Activated CD8-positive, alpha-beta memory T cell treated with anti-CD3 and anti-CD28 coated beads, Interleukin-2, amount 50 U/mL, for 1 hour (primary cell): Measurements from ENCODE around the gene UTF1.
"Not testable (repeated sequence)": the region's sequence is repeated elsewhere in the genome, so short reads cannot be mapped to it uniquely, and the experiment has no call there.

ENCODE experiments used
- DNase-seq: peaks from one replicate; pipeline ENCODE4 v3.0.0-alpha.2; 2020; ENCODE audit errors: extremely low read depth

The UTF1 gene

DNA sequence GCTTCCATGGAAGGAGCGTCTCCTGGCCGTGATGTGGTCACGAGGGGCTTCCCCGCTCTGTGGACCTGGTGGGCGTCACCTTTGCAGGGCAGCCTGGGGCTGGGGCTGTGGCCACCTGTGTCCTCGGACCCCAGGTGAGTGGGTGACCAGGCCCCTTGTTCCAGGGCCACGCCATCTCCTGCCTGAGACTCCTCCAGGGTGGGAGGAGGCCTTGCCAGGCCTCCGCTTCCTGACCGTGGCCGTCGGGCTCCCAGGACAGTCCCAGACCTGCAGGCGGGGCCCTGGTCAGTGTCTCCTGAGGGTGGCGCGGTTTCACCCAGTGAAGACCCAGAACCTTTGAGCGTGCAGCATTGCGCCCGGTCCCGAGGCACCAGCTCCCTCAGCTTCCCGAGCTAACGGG lies 20.4 kb upstream of the UTF1 start:
- no peak for DNase-seq

DNA sequence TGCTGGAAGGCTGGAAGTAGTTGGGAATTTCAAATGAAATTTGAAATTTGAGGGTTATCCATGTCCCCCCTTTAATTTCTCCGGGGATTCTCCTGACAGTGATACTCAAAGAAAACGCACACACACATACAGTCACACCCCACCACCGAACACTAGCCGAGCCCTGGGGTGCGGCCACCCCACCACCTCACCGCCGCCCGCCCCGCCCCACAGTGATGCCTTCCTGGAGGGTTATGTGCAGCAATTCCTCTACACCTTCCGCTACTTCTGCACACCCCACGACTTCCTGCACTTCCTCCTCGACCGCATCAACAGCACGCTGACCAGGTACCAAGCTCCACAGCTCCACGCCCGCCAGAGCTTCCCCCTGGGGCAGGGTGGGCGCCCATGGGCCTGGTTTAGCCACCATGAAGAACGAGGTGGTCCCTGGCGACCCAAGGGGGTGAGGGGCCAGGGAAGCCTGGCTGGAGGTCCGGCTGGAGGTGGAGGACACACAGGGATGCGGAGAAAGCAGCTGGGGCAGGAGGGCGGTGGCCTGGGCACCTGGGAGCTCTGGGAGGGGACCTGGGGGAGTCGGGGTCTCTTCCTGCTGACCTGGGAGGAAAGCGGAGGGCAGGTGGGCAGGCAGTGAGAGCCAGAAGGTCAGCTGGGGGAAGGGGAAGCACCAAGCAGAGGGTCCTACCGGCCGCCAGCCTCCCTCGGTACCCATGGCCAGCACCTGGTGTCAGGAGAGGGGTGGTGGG lies 19.4 kb upstream of the UTF1 start:
- DNase-seq, result no peak

DNA sequence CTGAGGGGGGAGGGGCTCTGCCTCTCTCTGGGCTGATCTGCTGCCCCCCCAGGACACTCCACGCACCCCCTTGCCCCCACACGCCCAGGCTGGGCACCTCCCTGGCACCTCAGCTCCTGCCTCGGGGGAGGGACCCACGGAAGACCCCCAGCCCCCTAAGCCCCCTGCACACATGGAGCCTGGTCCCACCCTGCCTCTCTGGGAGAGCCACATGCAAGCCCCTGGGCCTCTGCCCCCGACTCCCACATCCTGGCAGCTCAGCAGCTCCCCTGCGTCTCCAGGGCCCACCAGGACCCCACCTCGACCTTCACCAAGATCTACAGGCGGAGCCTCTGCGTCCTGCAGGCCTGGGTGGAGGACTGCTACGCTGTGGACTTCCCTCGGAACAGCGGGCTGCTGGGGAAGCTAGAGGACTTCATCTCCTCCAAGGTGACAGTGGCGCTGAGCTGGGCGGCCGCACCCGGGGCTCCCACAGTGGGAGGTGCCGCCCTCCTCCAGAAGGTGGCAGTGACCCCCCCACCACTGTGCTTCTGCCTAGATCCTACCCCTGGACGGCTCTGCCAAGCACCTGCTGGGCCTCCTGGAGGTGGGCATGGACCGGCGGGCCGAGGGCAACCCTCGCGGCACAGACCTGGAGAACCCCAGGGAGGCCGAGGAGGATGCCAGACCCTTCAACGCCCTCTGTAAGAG lies 18.7 kb upstream of the UTF1 start:
- DNase-seq, result no peak

DNA sequence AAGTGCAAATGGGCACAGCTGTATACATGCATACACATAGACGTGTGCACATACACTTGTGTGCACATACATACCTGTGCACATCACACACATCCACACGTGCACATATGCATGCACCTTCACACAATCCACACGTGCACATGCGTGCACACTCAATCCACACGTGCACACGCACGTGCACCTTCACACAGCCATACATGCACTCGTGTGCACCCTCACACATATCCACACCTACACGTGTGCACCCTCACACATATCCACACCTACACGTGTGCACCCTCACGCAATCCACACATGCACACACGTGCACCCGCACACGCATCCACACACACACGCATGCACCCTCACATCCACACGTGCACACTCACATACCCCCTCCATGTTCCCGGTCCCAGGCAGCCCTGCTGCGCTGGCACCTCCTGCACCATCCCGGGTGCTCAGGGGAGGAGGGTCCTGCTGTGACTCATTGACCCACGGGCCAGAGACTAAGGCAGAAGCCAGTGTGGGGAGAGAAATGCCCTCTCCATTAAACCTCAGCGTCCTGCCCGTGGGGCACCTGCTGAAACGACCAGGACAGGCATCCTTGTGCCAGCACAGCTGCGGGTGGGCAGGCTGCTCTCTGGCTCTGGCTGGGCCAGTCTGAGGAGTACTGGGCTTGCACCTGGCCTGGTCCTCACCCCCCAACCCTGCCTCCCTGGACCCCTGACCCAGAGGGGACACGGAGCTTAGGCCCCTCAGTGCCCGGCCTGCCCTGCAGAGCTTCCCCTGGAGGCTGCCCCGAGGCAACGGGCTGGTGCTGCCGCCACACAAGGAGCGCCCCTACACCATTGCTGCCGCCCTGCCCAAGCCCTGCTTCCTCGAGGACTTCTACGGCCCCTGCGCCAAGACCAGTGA lies 17.8 kb upstream of the UTF1 start:
- no peak for DNase-seq

DNA sequence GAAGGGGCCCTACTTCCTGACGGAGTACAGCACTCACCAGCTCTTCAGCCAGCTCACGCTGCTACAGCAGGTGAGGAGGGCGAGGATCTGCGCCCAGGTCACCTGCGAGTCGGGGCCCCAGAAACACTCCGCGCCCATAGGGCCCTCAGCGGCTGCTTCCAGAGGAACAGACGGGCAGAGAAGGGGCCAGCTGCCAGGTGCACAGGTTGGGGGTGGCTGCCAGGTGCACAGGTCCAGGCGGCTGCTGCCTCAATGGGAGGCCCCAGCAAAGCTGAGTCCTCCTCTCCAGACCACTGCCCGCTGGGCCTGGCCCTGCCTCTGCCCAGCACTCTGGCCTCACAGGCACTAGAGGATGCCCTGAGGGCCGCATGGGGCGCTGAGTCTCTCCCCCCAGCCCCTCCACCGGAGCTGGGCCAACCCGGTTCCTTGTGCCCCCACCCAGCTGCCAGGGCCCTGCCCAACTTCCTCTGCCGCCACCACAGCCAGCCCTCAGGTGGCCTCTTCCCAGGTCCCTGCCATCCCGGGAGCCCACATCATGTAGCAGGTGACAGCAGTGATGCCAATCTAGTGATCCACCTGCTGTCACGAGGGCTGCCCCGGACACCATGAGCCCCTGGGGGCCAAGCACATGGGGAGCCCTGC lies 17.0 kb upstream of the UTF1 start:
- no peak for DNase-seq

DNA sequence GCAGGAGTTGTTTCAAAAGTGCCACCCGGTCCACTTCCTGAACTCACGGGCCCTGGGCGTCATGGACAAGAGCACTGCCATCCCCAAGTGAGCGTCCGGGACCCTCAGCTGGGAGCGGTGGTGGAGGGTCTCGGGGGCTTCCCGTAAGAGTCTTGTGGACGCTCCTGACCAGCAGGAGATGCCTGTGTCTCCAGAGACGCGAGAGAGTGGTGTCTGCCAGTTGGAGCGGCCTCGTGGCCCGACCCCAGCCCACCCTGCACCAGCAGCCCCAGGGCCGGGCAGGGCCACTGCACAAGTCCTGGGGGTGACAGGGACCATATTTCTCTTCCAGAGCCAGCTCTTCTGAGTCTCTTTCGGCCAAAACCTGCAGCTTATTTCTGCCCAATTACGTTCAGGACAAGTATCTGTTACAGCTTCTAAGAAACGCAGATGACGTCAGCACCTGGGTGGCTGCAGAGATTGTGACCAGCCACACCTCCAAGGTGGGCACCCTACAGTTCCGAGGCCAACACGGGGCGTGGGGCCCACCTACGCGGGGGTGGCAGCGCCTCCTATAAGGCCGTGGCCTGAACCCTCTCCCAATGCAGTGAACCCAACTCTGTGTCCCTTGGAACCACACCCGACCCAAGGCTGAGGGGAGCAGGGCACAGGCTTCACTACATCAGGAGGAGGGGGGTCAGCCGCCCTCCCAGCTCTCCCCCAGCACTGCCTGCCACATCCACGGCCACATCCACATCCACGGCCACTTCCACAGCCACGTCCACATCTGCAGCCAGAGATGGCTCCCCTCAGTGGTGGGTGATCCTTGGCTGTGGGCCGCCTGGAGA lies 16.2 kb upstream of the UTF1 start:
- DNase-seq, result no peak

DNA sequence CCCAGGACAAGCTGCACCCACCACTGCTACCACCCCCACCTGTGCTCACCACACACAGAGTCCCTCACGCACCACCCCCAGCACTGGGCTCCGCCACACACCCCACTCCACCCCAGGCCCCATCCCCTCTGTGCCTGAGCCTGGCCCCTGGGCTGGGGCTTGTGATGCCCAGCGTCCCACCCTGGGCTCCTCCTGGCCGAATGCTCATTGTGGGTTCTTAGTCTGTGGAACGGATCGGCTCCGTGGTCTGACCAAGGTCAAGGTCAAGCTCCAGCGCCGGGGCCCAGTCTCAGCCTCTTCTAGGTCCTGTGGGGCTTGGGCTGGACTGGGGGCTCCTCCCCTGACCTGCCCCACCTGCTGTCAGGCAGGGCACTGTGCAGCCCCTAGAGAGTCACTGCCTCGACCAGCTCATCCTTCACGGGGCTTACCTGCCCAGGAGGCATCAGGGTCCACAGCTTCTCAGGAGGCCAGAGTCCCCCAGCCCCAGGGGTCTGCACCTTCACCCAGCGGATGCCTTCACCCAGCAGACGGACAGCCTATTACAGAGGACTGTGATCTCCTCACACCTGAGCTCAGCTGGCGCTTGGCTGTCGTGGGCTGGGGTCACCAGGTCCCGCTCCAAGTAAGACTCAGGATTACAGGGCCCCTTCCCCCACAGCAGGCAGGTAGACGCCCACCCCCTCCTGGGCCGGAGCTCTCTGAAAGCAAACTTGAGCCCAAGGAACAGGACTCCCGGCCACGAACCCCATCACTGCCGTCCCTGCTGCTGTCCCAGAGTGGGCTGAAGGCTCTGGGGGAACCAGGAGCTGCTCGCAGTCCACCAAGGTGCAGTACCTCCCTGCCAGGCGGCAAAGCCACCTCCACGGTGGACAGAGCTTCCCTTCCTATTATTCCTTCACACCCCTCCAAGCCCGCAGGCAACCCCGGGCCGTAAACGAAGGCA lies 15.3 kb upstream of the UTF1 start:
- DNase-seq, result no peak

DNA sequence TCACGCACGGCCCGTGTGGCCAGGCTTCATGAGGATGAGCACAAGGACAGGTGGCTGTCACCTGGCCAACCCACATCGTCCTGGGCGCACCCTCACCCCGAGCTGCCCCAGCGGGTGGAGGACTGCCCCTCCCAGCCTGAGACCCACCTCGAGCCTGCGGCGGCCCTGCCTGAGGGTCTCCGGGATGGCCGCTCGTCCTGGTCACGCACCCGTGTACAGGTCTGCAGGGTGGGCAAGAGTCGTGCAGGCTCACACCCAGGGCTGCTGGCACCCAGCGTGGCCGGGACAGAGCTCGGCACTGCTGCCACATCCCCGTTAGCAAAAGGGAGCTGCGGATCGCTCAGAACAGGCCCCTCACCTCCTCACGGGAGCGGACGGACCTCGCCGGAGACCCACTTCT lies 14.4 kb upstream of the UTF1 start:
- no peak for DNase-seq

DNA sequence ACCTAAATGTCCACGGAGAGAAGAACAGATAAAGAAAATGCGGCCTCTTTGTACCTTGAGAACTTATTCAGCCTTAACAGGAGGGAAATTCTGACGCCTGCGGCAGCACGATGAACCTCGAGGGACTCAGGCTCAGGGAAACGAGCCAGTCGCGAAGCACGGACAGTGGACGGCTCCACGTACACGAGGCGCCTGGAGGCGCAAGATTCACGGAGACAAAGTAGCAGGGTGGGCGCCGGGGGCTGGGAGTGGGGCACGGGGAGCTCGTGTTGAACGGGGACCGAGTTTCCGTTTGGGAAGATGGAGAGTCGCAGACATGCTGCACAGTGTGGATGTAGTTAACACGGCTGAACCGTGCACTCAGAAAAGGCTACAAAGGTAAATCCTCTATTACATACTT lies 13.2 kb upstream of the UTF1 start:
- DNase-seq, result no peak

DNA sequence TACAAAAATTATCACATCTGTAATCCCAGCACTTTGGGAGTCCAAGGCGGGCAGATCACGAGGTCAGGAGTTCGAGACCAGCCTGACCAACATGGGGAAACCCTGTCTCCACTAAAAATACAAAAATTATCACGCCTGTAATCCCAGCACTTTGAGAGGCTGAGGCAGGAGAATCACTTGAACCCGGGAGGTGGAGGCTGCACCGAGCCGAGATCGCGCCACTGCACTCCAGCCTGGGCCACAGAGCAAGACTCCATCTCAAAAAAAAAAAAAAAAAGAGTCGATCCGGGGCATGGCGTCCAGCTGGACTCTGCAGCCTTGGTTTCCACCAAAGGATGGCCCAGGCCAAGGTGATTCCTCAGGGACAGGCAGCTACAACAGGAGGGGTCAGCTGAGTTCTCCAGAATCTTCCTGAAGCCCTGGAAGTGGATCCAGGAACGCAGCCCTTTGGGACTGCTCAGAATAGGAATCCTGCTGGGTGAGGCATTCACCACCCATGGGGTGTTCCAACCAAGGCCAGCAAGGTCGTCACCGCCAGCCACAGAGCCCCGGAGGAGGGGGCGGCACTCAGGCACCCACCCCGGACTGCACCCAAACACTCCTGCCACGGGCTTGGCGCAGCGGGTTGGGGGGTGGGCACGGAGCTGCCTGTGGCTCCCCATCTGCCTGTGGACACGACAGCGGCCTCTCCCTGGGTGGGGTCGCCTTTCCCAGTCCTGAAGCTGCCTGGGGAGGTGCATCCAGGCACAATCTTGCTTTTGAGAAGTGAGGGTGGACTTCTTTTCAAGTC lies 12.0 kb upstream of the UTF1 start:
- DNase-seq, result no peak

DNA sequence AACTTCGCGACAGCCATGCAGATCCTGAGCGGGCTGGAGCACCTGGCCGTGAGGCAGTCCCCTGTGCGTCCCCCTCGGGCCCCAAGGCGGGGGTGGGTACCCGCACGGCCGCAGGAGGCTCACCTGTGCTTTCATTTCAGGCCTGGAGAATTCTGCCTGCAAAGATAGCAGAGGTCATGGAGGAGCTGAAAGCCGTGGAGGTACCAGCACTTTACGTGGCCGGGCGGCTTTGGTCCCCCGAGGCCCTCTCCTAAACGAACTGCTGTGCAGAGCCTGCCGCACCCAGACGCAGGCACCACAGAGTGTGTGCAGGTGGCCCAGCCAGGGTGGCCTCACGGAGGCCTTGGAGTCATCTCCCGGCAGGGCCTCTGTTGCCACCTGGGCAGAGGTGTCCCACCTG lies 11.1 kb upstream of the UTF1 start:
- DNase-seq, result no peak

DNA sequence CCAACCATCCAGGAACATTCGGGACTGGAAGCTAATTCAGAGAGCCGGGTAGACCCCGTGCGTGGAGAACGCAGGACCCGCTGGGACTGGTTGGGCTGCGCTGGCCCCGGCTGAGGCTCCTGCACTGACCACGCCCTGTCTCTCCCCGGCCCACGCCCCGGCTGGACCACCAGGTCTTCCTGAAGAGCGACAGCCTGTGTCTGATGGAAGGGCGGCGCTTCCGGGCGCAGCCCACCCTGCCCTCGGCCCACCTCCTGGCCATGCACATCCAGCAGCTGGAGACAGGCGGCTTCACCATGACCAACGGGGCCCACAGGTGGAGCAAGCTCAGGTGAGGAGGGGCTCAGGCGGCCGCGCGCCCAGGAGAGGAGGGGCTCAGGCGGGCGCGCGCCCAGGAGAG lies 10.2 kb upstream of the UTF1 start:
- no peak for DNase-seq

DNA sequence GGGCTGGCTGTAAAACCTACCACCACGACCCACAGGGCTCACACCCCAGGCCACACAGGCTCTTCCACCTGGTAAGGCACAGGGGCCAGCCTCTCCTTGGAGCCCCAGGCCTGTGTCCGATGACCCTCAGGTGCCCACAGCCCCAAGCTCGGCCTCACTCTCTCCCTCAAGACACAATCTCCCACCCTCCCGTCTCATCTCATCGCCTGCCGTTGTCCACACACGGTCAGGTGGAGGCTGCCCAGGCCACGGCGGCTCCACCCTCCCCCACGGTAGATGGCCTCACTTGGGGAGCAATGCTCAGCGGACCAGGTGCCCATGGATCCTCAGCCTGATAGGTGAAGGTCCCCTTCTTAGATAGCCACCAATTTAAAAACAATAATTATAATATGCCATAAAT lies 8.7 kb upstream of the UTF1 start:
- no peak for DNase-seq

DNA sequence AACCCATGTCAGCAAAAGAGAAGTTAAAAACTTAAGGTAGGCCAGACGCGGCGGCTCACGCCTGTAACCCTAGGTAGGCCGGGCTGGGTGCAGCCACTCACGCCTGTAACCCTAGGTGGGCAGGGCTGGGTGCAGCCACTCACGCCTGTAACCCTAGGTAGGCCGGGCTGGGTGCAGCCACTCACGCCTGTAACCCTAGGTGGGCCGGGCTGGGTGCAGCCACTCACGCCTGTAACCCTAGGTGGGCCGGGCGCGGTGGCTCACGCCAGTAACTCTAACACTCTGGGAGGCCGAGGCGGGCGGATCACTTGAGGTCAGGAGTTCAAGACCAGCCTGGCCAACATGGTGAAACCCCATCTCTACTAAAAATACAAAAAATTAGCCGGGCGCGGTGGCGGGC lies 8.3 kb upstream of the UTF1 start:
- DNase-seq, result not testable (repeated sequence)

DNA sequence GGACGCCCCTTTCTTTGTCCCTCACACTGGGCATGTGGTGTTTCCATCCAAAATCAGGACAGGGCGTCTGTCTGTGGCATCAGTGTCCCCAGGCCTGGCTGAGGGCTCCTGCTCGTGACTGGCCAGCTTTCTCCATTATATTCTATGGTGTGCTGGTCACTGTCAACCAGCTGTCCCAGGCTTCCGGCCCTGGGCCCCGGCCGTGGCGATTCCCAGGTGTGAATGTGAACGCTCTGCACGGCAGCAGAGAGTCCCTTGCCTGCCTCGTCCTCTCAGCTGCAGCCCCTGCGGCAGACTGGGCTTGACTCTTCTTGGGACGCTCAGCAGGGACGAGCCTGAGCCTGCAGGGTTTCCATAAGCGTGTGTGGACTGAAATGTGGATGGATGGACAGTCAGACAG lies 5.9 kb upstream of the UTF1 start:
- no peak for DNase-seq

DNA sequence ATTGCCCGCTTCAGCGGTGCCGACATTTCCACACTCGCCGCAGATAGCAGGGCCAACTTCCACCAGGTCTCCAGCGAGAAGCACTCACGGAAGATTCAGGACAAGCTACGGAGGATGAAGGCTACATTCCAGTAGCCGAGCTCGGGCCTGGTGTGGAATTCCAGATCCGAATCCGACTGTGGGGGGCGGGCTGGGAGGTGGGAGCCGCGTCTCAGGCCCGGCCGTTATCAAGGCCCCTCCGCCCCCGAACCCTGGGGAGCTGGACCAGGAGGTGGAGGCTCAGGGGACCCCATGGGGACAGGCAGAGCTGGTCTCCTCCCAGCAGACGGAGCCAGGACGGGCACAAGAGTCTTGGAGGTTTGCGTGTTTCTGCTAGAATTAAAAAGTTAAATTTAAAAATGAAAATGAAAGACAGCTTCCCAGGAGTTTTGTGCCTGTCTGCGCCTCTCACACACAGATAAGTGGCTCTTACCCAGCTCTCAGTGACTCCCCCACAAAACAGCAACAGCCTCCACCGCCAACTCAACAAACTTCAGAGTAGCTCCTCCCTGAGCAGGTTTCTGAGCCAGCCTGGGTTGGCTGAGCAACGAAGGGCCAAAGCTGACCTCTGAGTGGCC lies 5.2 kb upstream of the UTF1 start:
- DNase-seq, result no peak

DNA sequence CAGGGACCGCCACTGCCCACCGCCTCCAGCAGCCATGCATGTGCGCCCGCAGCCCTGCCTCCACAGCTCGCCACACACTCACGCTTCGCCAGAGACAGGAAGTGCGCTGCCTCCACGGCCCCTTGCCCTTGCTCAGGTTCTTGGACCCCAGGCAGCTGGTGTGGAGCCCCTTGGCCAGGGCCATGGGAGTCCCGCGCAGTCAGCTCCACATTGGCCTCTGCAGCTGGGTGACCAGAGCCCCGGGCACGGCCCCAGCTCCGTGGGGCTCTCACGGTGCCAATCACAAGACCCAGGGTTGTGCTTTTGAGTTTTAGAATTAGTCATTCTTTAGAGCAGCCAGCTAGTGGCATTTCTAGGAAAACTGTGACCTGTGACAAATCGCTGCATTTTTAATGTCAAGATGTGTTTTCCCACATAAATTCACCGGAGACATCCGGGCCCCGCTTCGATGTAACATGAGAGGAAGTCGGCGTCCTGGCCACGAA lies 4.3 kb upstream of the UTF1 start:
- DNase-seq, result no peak

DNA sequence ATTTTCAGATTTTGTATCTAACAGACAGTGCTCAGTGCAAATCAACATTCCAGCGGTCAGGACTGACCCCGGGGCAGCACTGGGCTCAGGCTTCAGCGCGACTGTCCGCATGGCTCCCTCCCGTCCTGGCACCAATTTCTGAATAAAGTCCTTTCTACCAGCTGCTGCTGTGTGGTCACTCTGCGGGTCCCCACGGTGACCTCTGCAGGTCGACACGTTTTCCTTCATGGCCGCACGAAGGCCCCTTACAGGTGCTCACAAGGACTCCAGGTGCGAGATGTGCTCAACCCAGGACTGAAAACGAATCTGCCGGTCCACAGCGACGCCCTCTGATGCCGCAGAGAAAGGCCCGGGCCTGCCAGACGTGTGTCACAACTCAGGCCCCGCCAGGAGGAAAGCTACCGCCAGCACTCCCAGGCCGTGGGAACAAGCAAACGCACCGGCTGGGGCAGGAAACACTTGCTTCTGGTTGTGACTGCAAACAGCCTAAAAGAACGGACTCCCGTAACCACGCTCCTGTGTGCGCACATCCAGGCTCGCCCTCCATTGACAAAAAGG lies 3.7 kb upstream of the UTF1 start:
- no peak for DNase-seq
